Ectodermal cell (in vitro differentiated cells): Measurements from ENCODE around the gene MARCHF3.

ENCODE experiments used
- H3K27ac ChIP-seq: 2 replicates; pipeline ENCODE4 v1.7.0; 2013; ENCODE audit warnings: mild to moderate bottlenecking, low read depth, low read length; ENCODE audit not compliant: insufficient read depth, poor library complexity, severe bottlenecking
- H3K27me3 ChIP-seq: 2 replicates; pipeline ENCODE4 v1.7.0; 2013; ENCODE audit warnings: mild to moderate bottlenecking, low read length; ENCODE audit not compliant: insufficient read depth, control insufficient read depth, poor library complexity, severe bottlenecking
- H3K36me3 ChIP-seq: one replicate; pipeline ENCODE4 v1.7.0; 2013; ENCODE audit warnings: low read length; ENCODE audit not compliant: control insufficient read depth, insufficient read depth
- H3K4me1 ChIP-seq: one replicate; pipeline ENCODE4 v1.7.0; 2013; ENCODE audit warnings: low read length; ENCODE audit not compliant: control insufficient read depth, insufficient read depth
- H3K4me3 ChIP-seq: 2 replicates; pipeline ENCODE4 v1.7.0; 2013; ENCODE audit warnings: low read depth, low read length, control low read depth; ENCODE audit not compliant: insufficient read depth
- H3K9me3 ChIP-seq: 2 replicates; pipeline ENCODE4 v1.7.0; 2013; ENCODE audit warnings: mild to moderate bottlenecking, low read length, moderate library complexity; ENCODE audit not compliant: control insufficient read depth
- WGBS, 2 experiments: methylation state at CpG; one replicate each; pipeline ENCODE4 v1.1.7; 2013; ENCODE audit warnings: missing lambda C conversion rate in 2 of 2; 5-methylcytosine and 5-hydroxymethylcytosine counted together

MARCHF3 gene

GRCh38 chr5:127003798-127004495, 26.4 kb downstream of the MARCHF3 start:
- Histone ChIP-seq H3K9me3 (no peaks in the 10 kb centered on the region), H3K4me1 (no peaks in the 10 kb centered on the region), H3K4me3 (no peak overlapping the region), H3K36me3 (no peaks in the 10 kb centered on the region), H3K27me3 (no peaks in the 10 kb centered on the region), H3K27ac (no peak overlapping the region)
- WGBS, 2 experiments: 91 to 95% methylated on average over 6 of the region's 7 CpGs

GRCh38 chr5:127002390-127002789, 28.0 kb downstream of the MARCHF3 start:
- Histone ChIP-seq H3K4me1 (peaks cover 5% of the 10 kb centered on the region), H3K4me3 (no peak overlapping the region), H3K36me3 (no peaks in the 10 kb centered on the region), H3K27me3 (no peaks in the 10 kb centered on the region), H3K27ac (no peak overlapping the region), H3K9me3 (no peaks in the 10 kb centered on the region)
- WGBS, 2 experiments: 82 to 85% methylated on average over 3 of the region's 3 CpGs

- H3K27ac ChIP-seq: no peak overlapping the region
- H3K4me3 ChIP-seq: no peak overlapping the region
- 93% methylated on average over 4 of the region's 4 CpGs for WGBS, 2 experiments
Measured at GRCh38 chr5:127001621-127002296, 28.6 kb downstream of the MARCHF3 start.

DNA sequence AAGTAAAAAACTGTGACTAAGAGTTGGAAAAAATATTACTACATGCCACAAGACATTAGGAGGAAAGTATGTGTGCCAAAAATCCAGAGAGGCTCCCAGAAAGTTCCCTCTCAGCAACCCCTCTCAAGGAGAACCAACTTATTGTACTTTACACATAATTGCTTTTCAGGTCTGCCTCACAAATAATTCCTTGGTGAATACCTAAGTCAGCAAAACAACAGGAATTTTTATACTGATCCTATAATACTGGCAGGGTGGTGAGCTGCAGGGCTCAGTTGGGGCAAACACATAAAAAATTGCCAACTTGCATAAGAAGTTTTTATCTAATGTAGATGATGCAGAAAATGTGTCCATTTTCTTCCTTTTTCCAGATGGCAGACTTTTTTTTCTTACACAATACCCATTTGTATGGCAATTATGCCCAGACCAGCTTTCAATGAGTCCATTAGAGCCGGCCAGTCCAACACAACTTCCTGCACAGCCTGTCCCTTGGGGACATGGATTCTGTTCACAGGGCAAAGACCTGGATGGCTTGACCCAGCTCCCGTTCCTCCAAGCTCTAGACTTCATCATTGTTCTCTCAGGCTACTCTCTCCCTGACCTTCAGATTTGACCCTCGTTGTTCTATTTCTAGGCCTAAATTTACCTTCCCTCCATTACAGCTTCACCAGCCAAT, 31.3 kb downstream of the MARCHF3 start:
- Histone ChIP-seq H3K4me1 (peaks cover 5% of the 10 kb centered on the region), H3K27ac (no peak overlapping the region), H3K27me3 (no peaks in the 10 kb centered on the region), H3K4me3 (no peak overlapping the region), H3K9me3 (no peaks in the 10 kb centered on the region), H3K36me3 (no peaks in the 10 kb centered on the region)
- WGBS, 2 experiments: 88 to 92% methylated on average over 3 of the region's 3 CpGs

More at GRCh38 chr5:127001621-127002296, 28.6 kb downstream of the MARCHF3 start:
- no peaks in the 10 kb centered on the region for H3K36me3 ChIP-seq
- no peaks in the 10 kb centered on the region for H3K27me3 ChIP-seq
- H3K4me1 ChIP-seq: peaks cover 5% of the 10 kb centered on the region
- no peaks in the 10 kb centered on the region for H3K9me3 ChIP-seq

GRCh38 chr5:126998201-126998631, 32.1 kb downstream of the MARCHF3 start:
- Histone ChIP-seq H3K9me3 (no peaks in the 10 kb centered on the region), H3K4me1 (peaks cover 5% of the 10 kb centered on the region), H3K27ac (no peak overlapping the region), H3K4me3 (no peak overlapping the region), H3K27me3 (no peaks in the 10 kb centered on the region), H3K36me3 (no peaks in the 10 kb centered on the region)
- 56 to 66% methylated on average over 2 of the region's 2 CpGs for WGBS, 2 experiments

DNA sequence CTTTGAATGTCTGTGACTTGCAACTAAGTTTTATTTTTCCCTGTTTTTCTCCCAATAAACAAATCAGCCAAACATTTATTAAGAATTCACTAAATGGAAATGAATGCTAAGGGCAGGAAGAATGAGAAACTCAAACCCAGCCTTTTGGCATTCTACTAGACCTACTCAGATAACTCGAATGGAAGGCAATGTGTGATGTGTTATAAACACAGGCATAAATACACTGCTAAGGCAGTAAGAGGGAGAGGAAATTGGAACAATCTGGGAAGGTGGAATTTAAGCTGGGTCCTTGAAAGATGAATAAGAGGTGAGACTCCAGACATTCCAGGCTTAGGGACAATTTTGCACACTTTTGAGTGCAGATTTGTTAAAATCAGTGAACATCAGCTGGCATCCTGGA, 34.7 kb downstream of the MARCHF3 start:
- no peak overlapping the region for H3K4me3 ChIP-seq
- peaks cover 5% of the 10 kb centered on the region for H3K4me1 ChIP-seq
- no peaks in the 10 kb centered on the region for H3K36me3 ChIP-seq
- no peaks in the 10 kb centered on the region for H3K27me3 ChIP-seq
- 78 to 93% methylated on average over 1 of the region's 1 CpG for WGBS, 2 experiments
- no peak overlapping the region for H3K27ac ChIP-seq
- H3K9me3 ChIP-seq: no peaks in the 10 kb centered on the region

DNA sequence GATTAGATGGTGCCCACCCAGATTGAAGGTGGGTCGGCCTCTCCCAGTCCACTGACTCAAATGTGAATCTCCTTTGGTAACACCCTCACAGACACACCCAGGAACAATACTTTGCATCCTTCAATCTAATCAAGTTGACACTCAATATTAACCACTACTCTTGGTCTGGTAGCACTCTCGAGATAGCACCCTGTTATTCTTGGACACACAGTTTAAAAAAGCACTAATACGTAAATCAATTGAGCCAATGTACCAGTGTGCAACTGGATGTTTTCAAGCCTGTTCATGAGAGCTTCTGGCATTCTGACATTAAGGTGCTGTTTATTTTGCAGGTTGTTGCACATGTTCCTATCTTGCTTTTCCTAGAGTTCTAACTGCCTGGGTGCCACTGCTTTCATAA, 35.3 kb downstream of the MARCHF3 start:
- peaks cover 5% of the 10 kb centered on the region for H3K4me1 ChIP-seq
- no peaks in the 10 kb centered on the region for H3K27me3 ChIP-seq
- WGBS, 2 experiments: 93 to 94% methylated on average over 3 of the region's 3 CpGs
- H3K36me3 ChIP-seq: no peaks in the 10 kb centered on the region
- H3K9me3 ChIP-seq: no peaks in the 10 kb centered on the region
- H3K27ac ChIP-seq: no peak overlapping the region
- H3K4me3 ChIP-seq: no peak overlapping the region

- Histone ChIP-seq H3K27ac (no peak overlapping the region), H3K4me3 (no peak overlapping the region), H3K4me1 (peaks cover 5% of the 10 kb centered on the region), H3K36me3 (no peaks in the 10 kb centered on the region), H3K9me3 (no peaks in the 10 kb centered on the region), H3K27me3 (no peaks in the 10 kb centered on the region)
- 91 to 93% methylated on average over 3 to 4 of the region's 4 CpGs for WGBS, 2 experiments
Measured at GRCh38 chr5:126994485-126994884, 35.9 kb downstream of the MARCHF3 start.

- Histone ChIP-seq H3K36me3 (no peaks in the 10 kb centered on the region), H3K4me1 (no peaks in the 10 kb centered on the region), H3K4me3 (no peak overlapping the region), H3K27me3 (no peaks in the 10 kb centered on the region), H3K27ac (no peak overlapping the region), H3K9me3 (no peaks in the 10 kb centered on the region)
- 83 to 85% methylated on average over 3 of the region's 3 CpGs for whole genome bisulfite sequencing, 2 experiments
Measured at GRCh38 chr5:126988021-126988569, 42.3 kb downstream of the MARCHF3 start.
